Colon (tissue), 2 donors: ENCODE measurements around the gene LRRC61.
"Not testable (repeated sequence)": the region's sequence is repeated elsewhere in the genome, so short reads cannot be mapped to it uniquely, and the experiment has no call there.

Experiments used
- FAIRE-seq: peaks from 2 replicates; lab custom pipeline; 2012; peaks lifted over from hg19 to GRCh38; lab: Jason Lieb, UNC
- donor health status: control.
- donor health status: control.

The LRRC61 gene

DNA sequence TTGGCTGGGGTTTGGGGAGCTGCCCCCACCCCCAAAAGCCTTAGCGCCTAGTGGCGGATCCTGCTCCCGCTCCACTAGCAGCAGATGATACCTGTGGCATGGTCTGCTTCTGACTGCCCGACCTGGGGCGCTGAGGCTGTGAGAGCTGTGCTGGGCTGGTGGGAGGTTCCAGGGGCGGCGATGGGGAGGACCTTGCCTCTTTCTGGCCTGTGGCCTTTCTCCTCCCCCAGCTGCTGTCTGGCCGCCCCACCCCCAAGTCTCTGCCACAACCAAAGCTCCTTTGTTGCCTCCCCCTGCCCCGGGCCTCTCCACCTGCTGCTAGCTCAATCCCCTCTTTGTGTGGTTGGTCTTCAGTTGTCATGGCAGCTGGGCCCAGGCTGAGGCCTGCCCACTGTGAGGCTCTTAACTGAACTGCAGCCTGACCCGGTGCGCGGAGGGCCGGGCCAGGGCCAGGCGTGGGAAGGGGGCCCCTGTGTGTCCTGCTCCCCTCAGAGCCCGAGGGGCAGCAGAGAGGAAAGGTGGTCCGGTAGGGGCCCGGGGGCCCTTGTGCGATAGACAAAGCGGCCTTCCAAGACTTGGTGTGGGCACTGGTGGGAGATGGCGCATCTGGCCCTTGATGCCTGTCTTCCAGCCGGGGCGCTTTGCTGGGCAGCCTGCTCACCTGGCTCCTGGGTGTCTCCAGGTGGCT lies 60.7 kb downstream of the LRRC61 start:
- no peak for FAIRE-seq

DNA sequence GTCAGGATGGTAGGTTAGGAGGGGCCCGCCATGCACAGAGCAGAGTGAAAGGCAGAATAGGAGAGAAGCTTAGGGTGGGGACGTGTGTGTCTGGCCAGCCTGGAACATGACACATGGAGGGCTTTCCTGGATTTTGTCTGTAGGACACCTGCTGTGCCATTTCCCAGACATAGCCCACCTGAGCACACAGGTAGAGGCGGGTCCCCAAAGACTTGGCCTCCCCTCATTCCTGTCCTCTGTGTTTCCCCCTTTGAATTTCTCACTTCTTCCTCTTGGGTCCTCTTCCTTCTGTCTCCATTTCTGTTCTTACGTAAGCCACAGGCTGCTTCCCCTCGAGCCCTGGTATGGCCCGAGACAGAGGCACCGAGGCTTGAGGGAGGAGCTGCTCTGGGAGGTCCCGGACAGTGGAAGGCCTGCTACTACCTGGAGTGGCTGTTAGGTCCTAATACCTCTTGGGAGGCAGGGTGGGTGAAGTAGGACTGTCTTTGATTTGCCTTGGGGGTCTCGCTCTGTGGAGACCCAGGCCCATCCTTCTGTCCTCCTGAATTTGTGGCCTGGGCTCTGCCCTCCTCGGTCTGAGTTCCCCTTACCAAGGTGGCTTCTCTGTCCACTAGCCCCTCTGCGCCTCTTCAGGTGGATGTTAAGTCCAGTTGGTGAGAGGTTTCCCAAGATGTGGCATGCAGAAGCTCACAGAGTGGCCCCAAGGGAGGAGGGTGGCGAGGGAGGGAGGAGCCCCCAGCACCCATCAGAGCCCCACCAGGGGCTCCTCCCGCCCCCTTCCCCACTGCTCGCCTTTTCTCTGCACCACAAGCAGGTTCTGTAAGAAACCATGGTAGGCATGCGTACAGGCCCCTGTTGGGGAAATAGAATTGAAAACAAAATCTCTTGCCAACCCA lies 61.5 kb downstream of the LRRC61 start:
- no peak for FAIRE-seq

DNA sequence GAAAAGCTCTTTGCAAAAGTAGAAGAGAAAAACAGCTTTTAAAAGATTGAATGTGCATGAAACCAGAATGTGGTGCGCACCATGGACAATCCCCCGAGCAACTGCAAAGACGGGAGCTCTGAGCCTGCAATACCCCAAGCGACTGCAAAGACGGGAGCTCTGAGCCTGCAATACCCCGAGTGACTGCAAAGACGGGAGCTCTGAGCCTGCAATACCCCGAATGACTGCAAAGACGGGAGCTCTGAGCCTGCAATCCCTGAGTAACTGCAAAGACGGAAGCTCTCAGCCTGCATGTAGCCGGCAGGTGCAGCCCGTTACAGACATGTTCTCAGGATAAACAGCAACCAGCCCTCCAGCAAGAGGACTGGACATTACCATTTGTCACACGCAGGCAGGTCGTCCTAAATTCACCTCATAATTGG lies 62.2 kb downstream of the LRRC61 start:
- FAIRE-seq: no peak

DNA sequence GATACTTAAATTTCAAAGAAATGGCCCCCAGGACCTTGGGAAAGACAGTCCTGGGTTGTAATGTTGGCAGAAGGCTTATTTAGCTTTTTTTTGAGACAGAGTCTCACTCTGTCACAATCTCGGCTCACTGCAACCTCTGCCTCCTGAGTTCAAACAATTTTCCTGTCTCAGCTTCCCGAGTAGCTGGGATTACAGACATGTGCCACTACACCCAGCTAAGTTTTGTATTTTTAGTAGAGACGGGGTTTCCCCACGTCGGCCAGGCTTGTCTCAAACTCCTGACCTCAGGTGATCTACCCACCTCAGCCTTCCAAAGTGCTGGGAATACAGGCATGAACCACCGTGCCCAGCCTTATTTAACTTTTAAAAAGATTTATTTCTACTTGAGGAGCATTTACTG lies 62.7 kb downstream of the LRRC61 start:
- FAIRE-seq: not testable (repeated sequence)
